ENCODE results near the gene ENO2. TPM values are rescaled to one million over a fixed set of nuclear protein-coding genes. Genes with fewer than 3 reads are reported as not detected.

ENO2 gene
- total and polyA plus RNA-seq, 4 donors, result 1.1 to 3.1 (median 1.4) TPM

- TF ChIP-seq, protein P1, sequence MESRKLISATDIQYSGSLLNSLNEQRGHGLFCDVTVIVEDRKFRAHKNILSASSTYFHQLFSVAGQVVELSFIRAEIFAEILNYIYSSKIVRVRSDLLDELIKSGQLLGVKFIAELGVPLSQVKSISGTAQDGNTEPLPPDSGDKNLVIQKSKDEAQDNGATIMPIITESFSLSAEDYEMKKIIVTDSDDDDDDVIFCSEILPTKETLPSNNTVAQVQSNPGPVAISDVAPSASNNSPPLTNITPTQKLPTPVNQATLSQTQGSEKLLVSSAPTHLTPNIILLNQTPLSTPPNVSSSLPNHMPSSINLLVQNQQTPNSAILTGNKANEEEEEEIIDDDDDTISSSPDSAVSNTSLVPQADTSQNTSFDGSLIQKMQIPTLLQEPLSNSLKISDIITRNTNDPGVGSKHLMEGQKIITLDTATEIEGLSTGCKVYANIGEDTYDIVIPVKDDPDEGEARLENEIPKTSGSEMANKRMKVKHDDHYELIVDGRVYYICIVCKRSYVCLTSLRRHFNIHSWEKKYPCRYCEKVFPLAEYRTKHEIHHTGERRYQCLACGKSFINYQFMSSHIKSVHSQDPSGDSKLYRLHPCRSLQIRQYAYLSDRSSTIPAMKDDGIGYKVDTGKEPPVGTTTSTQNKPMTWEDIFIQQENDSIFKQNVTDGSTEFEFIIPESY (IDR thresholded peaks at IDR 0.05), result no peak
Measured at GRCh38 chr12:6951551-6952120, 37.3 kb downstream of the ENO2 start (continued).

DNA sequence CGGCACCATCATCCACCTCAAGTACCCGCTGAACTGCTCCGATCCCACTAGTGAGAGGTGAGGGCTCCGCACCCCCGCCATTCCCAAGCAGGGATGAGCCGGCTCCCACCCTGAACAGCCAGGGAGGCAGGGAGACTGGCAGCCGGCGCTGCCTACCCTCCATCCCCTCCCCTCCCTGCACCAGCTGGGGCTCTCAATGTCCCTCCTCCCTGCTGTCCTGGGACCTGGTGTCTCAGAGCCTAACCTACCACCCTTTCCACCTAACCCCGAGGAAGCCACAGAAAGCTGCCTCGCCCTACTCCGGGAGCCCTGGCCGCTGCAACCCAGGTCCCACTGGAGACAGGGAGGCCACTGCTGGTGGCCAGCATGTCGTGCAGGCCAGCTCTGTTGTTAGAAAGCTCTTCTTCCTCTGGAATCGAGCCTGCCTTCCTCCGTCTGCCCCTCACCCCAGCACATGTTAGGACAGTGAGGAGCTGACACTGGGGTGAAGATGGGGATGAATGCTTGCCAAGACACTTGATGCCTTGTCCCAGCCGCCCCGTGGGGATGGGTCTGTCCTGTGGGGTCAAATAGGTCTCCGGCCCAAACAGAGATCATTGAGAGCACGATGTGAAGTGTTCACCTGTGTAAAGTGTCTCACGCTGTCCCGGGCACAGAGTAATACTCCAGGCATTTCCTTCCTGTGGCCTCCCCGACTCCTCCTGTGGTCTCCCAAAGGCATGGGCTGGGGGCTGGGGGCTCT lies 37.9 kb downstream of the ENO2 start:
- peaks cover 0 to 3% (median 0%) of the 10 kb centered on the region in 4 donors for H3K36me3 ChIP-seq (ENCODE audit: control insufficient read depth in 4 of 4, insufficient read depth in 3 of 4, low read depth in 1 of 4, low read length in 3 of 4)
- DNase-seq (ENCODE audit: low spot score), result no peak
- TF ChIP-seq SP1 (IDR thresholded peaks at IDR 0.05) (no peak), RXRA (IDR thresholded peaks at IDR 0.05) (no peak), HNF4G (IDR thresholded peaks at IDR 0.05) (no peak), GABPA (IDR thresholded peaks at IDR 0.05 in 1 of 2, conservative IDR thresholded peaks at IDR 0.05 in 1 of 2) (no peak), JUND (IDR thresholded peaks at IDR 0.05) (no peak), TAF1 (conservative IDR thresholded peaks at IDR 0.05) (no peak), EGR1 (IDR thresholded peaks at IDR 0.05; ENCODE audit: low read depth in 2 of 2) (no peak), ATF3 (IDR thresholded peaks at IDR 0.05) (no peak), RAD21 (IDR thresholded peaks at IDR 0.05) (no peak), MAX (IDR thresholded peaks at IDR 0.05) (no peak), HNF4A (conservative IDR thresholded peaks at IDR 0.05) (no peak), FOXA1 (IDR thresholded peaks at IDR 0.05) (no peak), NR2F2 (IDR thresholded peaks at IDR 0.05) (no peak), FOXA2 (IDR thresholded peaks at IDR 0.05) (no peak), CTCF (IDR thresholded peaks at IDR 0.05; ENCODE audit: low read depth, low read length, missing input control) (no peak), YY1 (IDR thresholded peaks at IDR 0.05) (no peak)
- TF ChIP-seq, protein P2, sequence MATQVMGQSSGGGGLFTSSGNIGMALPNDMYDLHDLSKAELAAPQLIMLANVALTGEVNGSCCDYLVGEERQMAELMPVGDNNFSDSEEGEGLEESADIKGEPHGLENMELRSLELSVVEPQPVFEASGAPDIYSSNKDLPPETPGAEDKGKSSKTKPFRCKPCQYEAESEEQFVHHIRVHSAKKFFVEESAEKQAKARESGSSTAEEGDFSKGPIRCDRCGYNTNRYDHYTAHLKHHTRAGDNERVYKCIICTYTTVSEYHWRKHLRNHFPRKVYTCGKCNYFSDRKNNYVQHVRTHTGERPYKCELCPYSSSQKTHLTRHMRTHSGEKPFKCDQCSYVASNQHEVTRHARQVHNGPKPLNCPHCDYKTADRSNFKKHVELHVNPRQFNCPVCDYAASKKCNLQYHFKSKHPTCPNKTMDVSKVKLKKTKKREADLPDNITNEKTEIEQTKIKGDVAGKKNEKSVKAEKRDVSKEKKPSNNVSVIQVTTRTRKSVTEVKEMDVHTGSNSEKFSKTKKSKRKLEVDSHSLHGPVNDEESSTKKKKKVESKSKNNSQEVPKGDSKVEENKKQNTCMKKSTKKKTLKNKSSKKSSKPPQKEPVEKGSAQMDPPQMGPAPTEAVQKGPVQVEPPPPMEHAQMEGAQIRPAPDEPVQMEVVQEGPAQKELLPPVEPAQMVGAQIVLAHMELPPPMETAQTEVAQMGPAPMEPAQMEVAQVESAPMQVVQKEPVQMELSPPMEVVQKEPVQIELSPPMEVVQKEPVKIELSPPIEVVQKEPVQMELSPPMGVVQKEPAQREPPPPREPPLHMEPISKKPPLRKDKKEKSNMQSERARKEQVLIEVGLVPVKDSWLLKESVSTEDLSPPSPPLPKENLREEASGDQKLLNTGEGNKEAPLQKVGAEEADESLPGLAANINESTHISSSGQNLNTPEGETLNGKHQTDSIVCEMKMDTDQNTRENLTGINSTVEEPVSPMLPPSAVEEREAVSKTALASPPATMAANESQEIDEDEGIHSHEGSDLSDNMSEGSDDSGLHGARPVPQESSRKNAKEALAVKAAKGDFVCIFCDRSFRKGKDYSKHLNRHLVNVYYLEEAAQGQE (IDR thresholded peaks at IDR 0.05), result no peak
- TF ChIP-seq, protein P1 (IDR thresholded peaks at IDR 0.05), result no peak
- H3K9me3 ChIP-seq (ENCODE audit: control insufficient read depth in 4 of 4, low read length in 3 of 4), result no peaks in the 10 kb centered on the region
- H3K4me3 ChIP-seq (ENCODE audit: low read depth in 1 of 3, low read length in 3 of 3), result peak overlapping the region; percentile 12 to 53 (median 41)
- no peaks in the 10 kb centered on the region for H3K27me3 ChIP-seq (ENCODE audit: control insufficient read depth in 4 of 4, insufficient read depth in 4 of 4, low read length in 3 of 4)
- peaks cover 0 to under 1% (median 0%) of the 10 kb centered on the region in 4 donors for H3K4me1 ChIP-seq (ENCODE audit: control insufficient read depth in 4 of 4, insufficient read depth in 4 of 4, low read length in 3 of 4)
- H3K27ac ChIP-seq (ENCODE audit: low read depth in 1 of 2, low read length in 2 of 2), result peak overlapping the region; percentile 64 to 81
- H3K9ac ChIP-seq (ENCODE audit: low read depth in 1 of 2, low read length in 2 of 2), result peak overlapping the region; percentile 22 to 65
- WGBS, result 76% methylated on average over 22 of the region's 22 CpGs
